Trophoblast cell (in vitro differentiated cells and primary cell): ENCODE measurements around the gene CFAP221.

Experiments used
- DNase-seq, 2 donors: peaks; one replicate each; pipeline ENCODE4 v3.0.0-alpha.2; 2016
- H2AFZ ChIP-seq: 2 replicates; pipeline ENCODE4 v1.6.1; 2013; ENCODE audit warnings: low read length, moderate library complexity, mild to moderate bottlenecking; ENCODE audit not compliant: insufficient read depth, poor library complexity
- H2AK5ac ChIP-seq: 2 replicates; pipeline ENCODE4 v1.6.1; 2013; ENCODE audit warnings: mild to moderate bottlenecking, low read length
- H2BK120ac ChIP-seq: 2 replicates; pipeline ENCODE4 v1.6.1; 2013; ENCODE audit warnings: low read length, mild to moderate bottlenecking, moderate library complexity; ENCODE audit not compliant: insufficient read depth, poor library complexity
- H2BK12ac ChIP-seq: 2 replicates; pipeline ENCODE4 v1.6.1; 2013; ENCODE audit warnings: mild to moderate bottlenecking, low read length, moderate library complexity
- H2BK5ac ChIP-seq: 2 replicates; pipeline ENCODE4 v1.6.1; 2013; ENCODE audit warnings: low read length, low read depth, moderate library complexity, mild to moderate bottlenecking; ENCODE audit not compliant: poor library complexity
- H3K14ac ChIP-seq: 2 replicates; pipeline ENCODE4 v1.6.1; 2013; ENCODE audit warnings: mild to moderate bottlenecking, low read length
- H3K18ac ChIP-seq: 2 replicates; pipeline ENCODE4 v1.6.1; 2013; ENCODE audit warnings: mild to moderate bottlenecking, low read length
- H3K23ac ChIP-seq: 2 replicates; pipeline ENCODE4 v1.6.1; 2013; ENCODE audit warnings: low read length
- H3K27ac ChIP-seq: 2 replicates; pipeline ENCODE4 v1.5.1; 2013; ENCODE audit warnings: low read depth, mild to moderate bottlenecking, inconsistent platforms, low read length, moderate library complexity
- H3K27me3 ChIP-seq: 2 replicates; pipeline ENCODE4 v1.6.1; 2013; ENCODE audit warnings: inconsistent platforms, mild to moderate bottlenecking, low read length, moderate library complexity; ENCODE audit not compliant: insufficient read depth
- H3K36me3 ChIP-seq, 2 experiments: 1 replicate in 1 of 2; 2 replicates in 1 of 2; pipeline ENCODE4 v1.6.1; 2013; ENCODE audit warnings: low read length in 2 of 2, mild to moderate bottlenecking in 2 of 2, moderate library complexity in 1 of 2; ENCODE audit not compliant: insufficient read depth in 2 of 2, control insufficient read depth in 1 of 2
- H3K4ac ChIP-seq: 2 replicates; pipeline ENCODE4 v1.6.1; 2013; ENCODE audit warnings: low read depth, mild to moderate bottlenecking, low read length, moderate library complexity
- H3K4me1 ChIP-seq, 2 experiments: 1 replicate in 1 of 2; 2 replicates in 1 of 2; pipeline ENCODE4 v1.6.1; 2013; ENCODE audit warnings: low read length in 2 of 2, mild to moderate bottlenecking in 2 of 2, moderate library complexity in 1 of 2; ENCODE audit not compliant: insufficient read depth in 2 of 2, control insufficient read depth in 1 of 2
- H3K4me2 ChIP-seq: 2 replicates; pipeline ENCODE4 v1.6.1; 2013; ENCODE audit warnings: inconsistent platforms, mild to moderate bottlenecking, low read length, moderate library complexity
- H3K4me3 ChIP-seq: 2 replicates; pipeline ENCODE4 v1.5.1; 2013; ENCODE audit warnings: mild to moderate bottlenecking, low read depth, low read length, inconsistent platforms
- H3K79me1 ChIP-seq: one replicate; pipeline ENCODE4 v1.6.1; 2013; ENCODE audit warnings: low read length
- H3K79me2 ChIP-seq: 2 replicates; pipeline ENCODE4 v1.6.1; 2013; ENCODE audit warnings: low read length, mild to moderate bottlenecking; ENCODE audit not compliant: control insufficient read depth, insufficient read depth, poor library complexity
- H3K9ac ChIP-seq: 2 replicates; pipeline ENCODE4 v1.6.1; 2013; ENCODE audit warnings: mild to moderate bottlenecking, low read length
- H3K9me3 ChIP-seq: 2 replicates; pipeline ENCODE4 v1.6.1; 2013; ENCODE audit warnings: low read depth, mild to moderate bottlenecking, control low read depth, inconsistent platforms, low read length; ENCODE audit not compliant: insufficient read depth
- H4K12ac ChIP-seq: 2 replicates; pipeline ENCODE4 v1.6.1; 2013; ENCODE audit warnings: low read depth, mild to moderate bottlenecking, low read length, moderate library complexity
- H4K8ac ChIP-seq: 2 replicates; pipeline ENCODE4 v1.6.1; 2013; ENCODE audit warnings: low read depth, mild to moderate bottlenecking, low read length, moderate library complexity
- H4K91ac ChIP-seq: one replicate; pipeline ENCODE4 v1.6.1; 2013; ENCODE audit warnings: low read depth, mild to moderate bottlenecking, low read length, moderate library complexity
- whole genome bisulfite sequencing: extraction: QIAGEN DNeasy Blood & Tissue Kit; methylation state at CpG from one replicate; pipeline ENCODE4 v1.1.7; 2013; ENCODE audit warnings: missing lambda C conversion rate; ENCODE audit not compliant: insufficient read length, insufficient coverage; ENCODE audit errors: extremely low coverage; 5-methylcytosine and 5-hydroxymethylcytosine counted together

CFAP221 gene

DNA sequence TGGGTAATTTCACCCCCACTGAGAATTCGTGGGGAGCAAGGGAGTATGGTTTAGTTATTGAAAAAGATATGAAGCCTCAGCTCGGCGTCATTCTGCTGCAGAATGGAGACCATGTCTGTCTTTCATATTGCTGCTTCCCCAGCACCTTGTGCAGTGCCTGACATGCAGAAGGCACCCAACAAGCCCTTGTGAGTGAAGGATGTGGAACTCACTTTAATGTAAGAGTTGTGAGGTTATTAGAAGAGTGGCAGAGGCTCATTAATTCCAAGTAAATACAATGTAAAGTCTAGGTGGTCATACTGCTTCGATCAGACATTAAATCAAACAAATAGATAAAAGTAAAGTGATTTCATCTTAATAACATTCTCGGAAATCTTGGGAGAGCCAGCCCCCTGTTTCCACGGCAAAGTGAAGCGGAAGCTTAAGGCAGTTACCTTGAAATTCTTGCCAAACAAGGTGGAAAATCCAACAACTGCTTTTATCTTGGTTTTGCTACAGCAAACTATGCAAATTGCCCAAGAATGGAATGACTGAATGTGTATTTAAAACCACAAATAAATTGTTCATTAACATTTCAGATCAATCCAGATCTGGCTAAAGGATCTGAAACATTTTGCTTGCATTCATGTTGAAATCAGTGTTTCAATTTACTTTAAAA, 9.6 kb downstream of the CFAP221 start:
- no peak overlapping the region for H3K9ac ChIP-seq
- H3K27me3 ChIP-seq: no peaks in the 10 kb centered on the region
- H3K79me1 ChIP-seq: no peaks in the 10 kb centered on the region
- no peak overlapping the region for H3K4ac ChIP-seq
- no peaks in the 10 kb centered on the region for H3K4me1 ChIP-seq
- H3K36me3 ChIP-seq: no peaks in the 10 kb centered on the region
- H3K18ac ChIP-seq: no peak overlapping the region
- H4K12ac ChIP-seq: no peak overlapping the region
- no peak overlapping the region for H2AFZ ChIP-seq
- no peak overlapping the region for H3K23ac ChIP-seq
- H2AK5ac ChIP-seq: no peak overlapping the region
- no peak overlapping the region for H2BK5ac ChIP-seq
- no peak overlapping the region for H2BK120ac ChIP-seq
- H4K8ac ChIP-seq: no peak overlapping the region
- no peaks in the 10 kb centered on the region for H3K79me2 ChIP-seq
- no peak overlapping the region for H3K4me2 ChIP-seq
- H3K9me3 ChIP-seq: no peaks in the 10 kb centered on the region
- no CpG with 5 or more reads among the region's 7 CpGs for WGBS
- H3K14ac ChIP-seq: no peak overlapping the region
- no peak overlapping the region for H3K27ac ChIP-seq
- no peak overlapping the region for H2BK12ac ChIP-seq
- no peak for DNase-seq
- H4K91ac ChIP-seq: no peak overlapping the region
- H3K4me3 ChIP-seq: no peak overlapping the region

DNA sequence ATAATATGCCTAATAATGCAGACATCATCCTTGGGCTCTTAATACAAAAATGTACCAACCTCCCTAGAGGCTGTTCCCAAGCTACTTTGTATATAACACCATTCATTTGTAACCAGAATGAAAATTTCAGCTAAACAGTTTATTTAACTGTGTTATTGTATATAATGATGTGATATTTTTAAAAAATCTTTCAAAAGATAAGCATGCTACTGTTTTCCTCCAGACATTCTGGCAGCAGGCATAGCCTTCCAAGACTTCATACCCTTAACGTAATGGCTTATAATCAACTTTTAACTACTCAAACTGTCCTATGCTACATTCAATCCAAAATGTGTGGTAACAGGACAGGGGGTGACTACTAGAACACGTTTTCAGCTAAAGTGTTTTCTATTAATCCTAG, 21.2 kb downstream of the CFAP221 start:
- Histone ChIP-seq H2AFZ (no peak overlapping the region), H3K18ac (no peak overlapping the region), H3K4ac (no peak overlapping the region), H3K27me3 (no peaks in the 10 kb centered on the region), H3K4me2 (no peak overlapping the region), H2BK5ac (no peak overlapping the region), H3K79me2 (no peaks in the 10 kb centered on the region), H4K12ac (no peak overlapping the region), H3K4me1 (no peaks in the 10 kb centered on the region), H4K8ac (no peak overlapping the region), H3K9me3 (no peaks in the 10 kb centered on the region), H3K36me3 (no peaks in the 10 kb centered on the region), H3K79me1 (no peaks in the 10 kb centered on the region), H3K23ac (no peak overlapping the region), H3K27ac (no peak overlapping the region), H2AK5ac (no peak overlapping the region), H3K9ac (no peak overlapping the region), H3K14ac (no peak overlapping the region), H2BK12ac (no peak overlapping the region), H3K4me3 (no peak overlapping the region), H4K91ac (no peak overlapping the region), H2BK120ac (no peak overlapping the region)
- no peak for DNase-seq
- WGBS: no CpG with 5 or more reads among the region's 2 CpGs

DNA sequence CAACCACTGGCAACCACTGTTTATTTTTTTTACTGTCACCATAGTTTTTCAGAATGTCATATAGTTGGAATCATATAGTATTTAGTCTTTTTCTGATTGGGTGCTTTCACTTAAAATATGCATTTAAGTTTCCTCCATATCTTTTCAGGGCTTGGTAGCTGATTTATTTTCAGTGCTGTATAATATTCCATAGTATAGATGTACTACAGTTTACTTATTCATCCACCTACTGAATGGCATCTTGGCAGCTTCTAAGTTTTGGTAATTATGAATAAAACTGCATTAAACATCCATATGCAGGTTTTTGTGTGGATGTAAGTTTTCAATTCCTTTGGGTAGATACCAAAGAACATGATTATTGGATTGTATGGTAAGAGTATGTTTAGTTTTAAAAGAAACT, 23.0 kb downstream of the CFAP221 start:
- H4K8ac ChIP-seq: no peak overlapping the region
- no peak overlapping the region for H2BK120ac ChIP-seq
- H2BK12ac ChIP-seq: no peak overlapping the region
- no peak overlapping the region for H3K4ac ChIP-seq
- no peaks in the 10 kb centered on the region for H3K4me1 ChIP-seq
- no peak overlapping the region for H3K27ac ChIP-seq
- H3K18ac ChIP-seq: no peak overlapping the region
- no peak overlapping the region for H2AFZ ChIP-seq
- H3K4me3 ChIP-seq: no peak overlapping the region
- DNase-seq: no peak
- no peak overlapping the region for H4K12ac ChIP-seq
- H3K4me2 ChIP-seq: no peak overlapping the region
- H3K9ac ChIP-seq: no peak overlapping the region
- H3K36me3 ChIP-seq: no peaks in the 10 kb centered on the region
- no peak overlapping the region for H2AK5ac ChIP-seq
- no peak overlapping the region for H2BK5ac ChIP-seq
- H3K79me2 ChIP-seq: no peaks in the 10 kb centered on the region
- H3K23ac ChIP-seq: no peak overlapping the region
- H3K79me1 ChIP-seq: no peaks in the 10 kb centered on the region
- no peak overlapping the region for H4K91ac ChIP-seq
- no peaks in the 10 kb centered on the region for H3K27me3 ChIP-seq
- H3K14ac ChIP-seq: no peak overlapping the region
- no peaks in the 10 kb centered on the region for H3K9me3 ChIP-seq

DNA sequence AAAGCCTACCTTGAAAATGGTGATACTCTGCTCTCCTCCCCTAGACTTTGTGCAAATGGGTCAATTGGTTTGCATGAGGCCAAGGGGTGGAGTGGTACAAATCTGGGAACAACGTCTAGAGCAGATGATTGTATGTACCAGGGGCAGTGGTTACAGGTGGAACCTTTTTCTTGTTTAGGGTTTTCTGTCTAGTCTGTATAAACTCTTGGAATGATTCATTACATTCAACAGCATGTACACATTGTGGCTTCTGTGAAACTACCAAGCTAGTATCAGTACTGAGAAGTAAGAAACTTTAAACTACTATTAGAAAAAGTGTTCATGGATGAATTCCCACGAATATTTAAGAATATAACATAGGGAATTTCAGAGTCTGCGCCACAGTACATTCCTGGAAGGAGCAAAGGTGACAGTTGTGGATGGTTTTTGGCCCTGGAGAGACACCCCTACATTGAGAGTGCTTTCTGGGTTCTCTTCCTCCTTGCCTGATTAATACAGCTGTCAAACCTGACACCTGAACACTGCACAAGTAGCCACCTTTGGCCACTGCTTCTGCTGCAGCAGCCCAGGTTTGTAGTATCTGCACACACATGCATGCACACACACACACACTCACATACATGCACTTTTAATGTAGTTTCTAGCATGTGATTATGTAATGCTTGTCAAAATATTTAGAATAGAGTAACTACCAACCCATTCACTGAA, 30.0 kb downstream of the CFAP221 start:
- Histone ChIP-seq H3K4me1 (no peaks in the 10 kb centered on the region), H2BK12ac (no peak overlapping the region), H3K79me1 (no peaks in the 10 kb centered on the region), H3K36me3 (no peaks in the 10 kb centered on the region), H2AFZ (no peak overlapping the region), H3K79me2 (no peaks in the 10 kb centered on the region), H4K91ac (no peak overlapping the region), H3K4ac (no peak overlapping the region), H3K23ac (no peak overlapping the region), H4K8ac (no peak overlapping the region), H3K14ac (no peak overlapping the region), H3K18ac (no peak overlapping the region), H2AK5ac (no peak overlapping the region), H3K9ac (no peak overlapping the region), H3K4me2 (no peak overlapping the region), H2BK5ac (no peak overlapping the region), H4K12ac (no peak overlapping the region), H3K27ac (no peak overlapping the region), H3K27me3 (no peaks in the 10 kb centered on the region), H3K4me3 (no peak overlapping the region), H2BK120ac (no peak overlapping the region), H3K9me3 (no peaks in the 10 kb centered on the region)
- DNase-seq: no peak
- WGBS: no CpG with 5 or more reads among the region's 3 CpGs
